Thoracic aorta (tissue), 2 donors: Measurements from ENCODE around the gene LY86. TPM values are rescaled to one million over a fixed set of nuclear protein-coding genes. Genes with fewer than 3 reads are reported as not detected.

ENCODE experiments used
- ATAC-seq: fragments of 150-250 bp; one replicate; pipeline ENCODE4 v1.8.0; 2017; ENCODE audit warnings: low read depth; ENCODE audit not compliant: insufficient number of reproducible peaks, low FRiP score
- DNase-seq: peaks from one replicate; pipeline ENCODE4 v3.0.0-alpha.2; 2020; ENCODE audit warnings: low spot score
- H3K27ac ChIP-seq, 2 donors: fragments of 200-600 bp; sonication (generic); 1 replicate in 1 of 2; 2 replicates in 1 of 2; pipeline ENCODE4 v1.5.1; 2016; ENCODE audit warnings: mild to moderate bottlenecking in 2 of 2, moderate library complexity in 2 of 2
- H3K27me3 ChIP-seq: fragments of 200-600 bp; sonication (generic); replicated peaks from 2 replicates; pipeline ENCODE4 v1.6.0; 2016; ENCODE audit warnings: mild to moderate bottlenecking; ENCODE audit not compliant: insufficient read depth
- H3K36me3 ChIP-seq: fragments of 200-600 bp; sonication (generic); one replicate; pipeline ENCODE4 v1.5.1; 2016
- H3K4me1 ChIP-seq, 2 donors: fragments of 200-600 bp; sonication (generic); 1 replicate in 1 of 2; 2 replicates in 1 of 2; pipeline versions ENCODE4 v1.5.1 to v1.6.0; 2016; ENCODE audit warnings: low read depth in 2 of 2, mild to moderate bottlenecking in 1 of 2; ENCODE audit not compliant: control insufficient read depth in 1 of 2
- H3K4me3 ChIP-seq: fragments of 200-600 bp; sonication (generic); 2 replicates; pipeline ENCODE4 v1.5.1; 2016; ENCODE audit warnings: mild to moderate bottlenecking
- H3K9me3 ChIP-seq: fragments of 200-600 bp; sonication (generic); 2 replicates; pipeline ENCODE4 v1.5.1; 2016
- total RNA-seq, 2 donors: library from RNA; depleted of rRNA; stranded (reverse); fragments of >200 nt; gene quantifications; one replicate each; pipeline versions ENCODE4 v1.1.0 to v1.2.3, GENCODE V29; 2016
- TF ChIP-seq, protein P1 (sequence below): fragments of 200-600 bp; sonication (generic); IDR thresholded peaks from one replicate; pipeline ENCODE4 v1.5.1; 2019; ENCODE audit warnings: antibody characterized with exemption

Gene LY86
- total RNA-seq, 2 donors from 2014 or later, result 4.5 to 6.5 TPM

DNA sequence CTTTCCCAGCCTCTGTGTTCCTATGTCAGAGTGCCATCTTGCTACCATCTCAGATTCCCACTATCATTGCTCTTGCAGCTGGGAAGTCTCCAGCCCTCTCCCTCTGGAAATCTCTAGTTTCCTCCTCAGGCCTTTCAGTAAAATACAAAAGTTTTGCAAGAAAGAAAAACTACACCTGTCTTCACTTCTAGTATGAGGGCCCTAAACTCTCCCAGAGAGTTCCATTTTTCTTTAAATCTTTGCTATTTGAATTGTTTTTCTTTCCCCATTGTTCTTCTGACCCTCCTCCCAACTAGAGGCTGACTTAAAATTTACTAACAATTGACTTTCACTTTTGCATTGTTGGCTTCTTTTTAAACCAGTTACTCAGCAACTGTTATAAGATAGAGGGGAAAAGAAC lies 62.8 kb downstream of the LY86 start:
- no peak for DNase-seq
- H3K9me3 ChIP-seq, result no peaks in the 10 kb centered on the region
- TF ChIP-seq, protein P1, sequence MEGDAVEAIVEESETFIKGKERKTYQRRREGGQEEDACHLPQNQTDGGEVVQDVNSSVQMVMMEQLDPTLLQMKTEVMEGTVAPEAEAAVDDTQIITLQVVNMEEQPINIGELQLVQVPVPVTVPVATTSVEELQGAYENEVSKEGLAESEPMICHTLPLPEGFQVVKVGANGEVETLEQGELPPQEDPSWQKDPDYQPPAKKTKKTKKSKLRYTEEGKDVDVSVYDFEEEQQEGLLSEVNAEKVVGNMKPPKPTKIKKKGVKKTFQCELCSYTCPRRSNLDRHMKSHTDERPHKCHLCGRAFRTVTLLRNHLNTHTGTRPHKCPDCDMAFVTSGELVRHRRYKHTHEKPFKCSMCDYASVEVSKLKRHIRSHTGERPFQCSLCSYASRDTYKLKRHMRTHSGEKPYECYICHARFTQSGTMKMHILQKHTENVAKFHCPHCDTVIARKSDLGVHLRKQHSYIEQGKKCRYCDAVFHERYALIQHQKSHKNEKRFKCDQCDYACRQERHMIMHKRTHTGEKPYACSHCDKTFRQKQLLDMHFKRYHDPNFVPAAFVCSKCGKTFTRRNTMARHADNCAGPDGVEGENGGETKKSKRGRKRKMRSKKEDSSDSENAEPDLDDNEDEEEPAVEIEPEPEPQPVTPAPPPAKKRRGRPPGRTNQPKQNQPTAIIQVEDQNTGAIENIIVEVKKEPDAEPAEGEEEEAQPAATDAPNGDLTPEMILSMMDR, result no peak
- H3K27me3 ChIP-seq, result no peaks in the 10 kb centered on the region
- ATAC-seq, result no peak
- H3K36me3 ChIP-seq, result no peaks in the 10 kb centered on the region
- peaks cover 0 to 4% of the 10 kb centered on the region in 2 donors for H3K4me1 ChIP-seq
- no peak overlapping the region for H3K4me3 ChIP-seq
- H3K27ac ChIP-seq, result no peak overlapping the region

DNA sequence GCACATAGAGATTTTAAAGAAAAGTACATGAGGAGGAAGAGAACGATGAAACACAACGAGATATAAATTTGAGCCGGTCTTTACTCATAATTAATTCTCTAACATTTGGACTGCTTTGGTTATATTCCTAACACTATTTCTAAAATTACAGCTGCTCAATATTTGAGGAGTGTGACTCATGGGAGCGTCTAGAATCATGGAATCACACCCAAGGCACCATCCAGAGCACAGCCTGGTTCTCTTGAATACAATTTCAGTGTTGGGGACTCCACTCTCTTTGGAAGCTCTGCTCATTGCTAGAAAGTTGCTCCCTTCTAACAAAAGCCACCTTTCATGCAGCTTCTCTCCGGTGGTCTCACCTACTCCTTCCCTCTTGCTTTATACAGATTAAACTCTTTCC lies 64.4 kb downstream of the LY86 start:
- TF ChIP-seq, protein P1, result no peak
- DNase-seq, result no peak
- Histone ChIP-seq H3K36me3 (no peaks in the 10 kb centered on the region), H3K4me3 (no peak overlapping the region), H3K4me1 (peaks cover 0 to 4% of the 10 kb centered on the region in 2 donors), H3K27ac (no peak overlapping the region), H3K9me3 (no peaks in the 10 kb centered on the region), H3K27me3 (no peaks in the 10 kb centered on the region)
- no peak for ATAC-seq

DNA sequence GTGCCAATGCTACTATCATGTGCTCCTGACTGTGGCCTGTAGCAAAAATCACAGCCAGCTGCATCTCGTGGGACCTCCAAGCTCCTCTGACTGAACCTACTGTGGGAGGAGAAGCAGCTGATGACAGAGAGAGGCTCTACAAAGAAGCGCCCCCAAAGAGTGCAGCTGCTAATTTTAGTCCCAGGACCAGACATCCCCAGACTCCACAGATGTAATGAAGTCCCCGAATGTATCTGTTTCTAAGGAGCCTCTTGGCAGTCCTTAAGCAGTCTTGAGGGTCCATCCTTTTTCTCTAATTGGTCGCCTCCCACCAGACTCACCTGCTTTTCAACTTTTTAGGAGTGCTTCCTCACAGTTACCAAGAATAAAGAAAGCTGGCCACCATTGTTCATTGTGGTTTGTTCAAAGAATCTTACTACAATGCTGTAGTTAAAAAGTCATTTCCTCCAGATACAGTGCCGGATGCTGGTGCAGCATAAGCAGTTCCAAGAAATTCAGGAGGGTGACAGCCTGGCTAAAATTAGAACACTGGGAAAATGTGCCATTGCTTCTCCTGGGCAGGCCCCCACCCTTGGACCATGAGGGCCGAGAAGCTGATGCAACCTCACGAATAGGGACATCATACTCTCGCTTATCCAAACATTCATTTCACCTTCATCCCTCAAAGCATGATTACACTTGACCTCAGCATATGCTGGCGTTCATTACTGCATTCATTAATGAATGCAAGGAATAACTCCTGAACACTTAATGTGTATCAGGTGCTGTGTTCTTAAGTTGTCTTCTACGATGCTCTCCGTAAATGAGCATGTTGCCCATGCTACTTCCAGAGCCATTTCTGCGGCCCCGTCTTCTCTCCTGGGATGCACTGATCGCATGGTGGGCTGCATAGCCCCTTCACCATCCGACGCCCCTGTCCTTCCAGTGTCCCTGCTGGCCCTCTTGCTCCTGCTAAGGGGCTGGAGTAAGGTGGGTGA lies 66.4 kb downstream of the LY86 start:
- no peaks in the 10 kb centered on the region for H3K36me3 ChIP-seq
- H3K27me3 ChIP-seq, result no peaks in the 10 kb centered on the region
- peaks cover 0 to 4% of the 10 kb centered on the region in 2 donors for H3K4me1 ChIP-seq
- H3K9me3 ChIP-seq, result no peaks in the 10 kb centered on the region
- no peak overlapping the region for H3K27ac ChIP-seq
- TF ChIP-seq, protein P1, result no peak
- ATAC-seq (no peak), DNase-seq (no peak)
- no peak overlapping the region for H3K4me3 ChIP-seq

DNA sequence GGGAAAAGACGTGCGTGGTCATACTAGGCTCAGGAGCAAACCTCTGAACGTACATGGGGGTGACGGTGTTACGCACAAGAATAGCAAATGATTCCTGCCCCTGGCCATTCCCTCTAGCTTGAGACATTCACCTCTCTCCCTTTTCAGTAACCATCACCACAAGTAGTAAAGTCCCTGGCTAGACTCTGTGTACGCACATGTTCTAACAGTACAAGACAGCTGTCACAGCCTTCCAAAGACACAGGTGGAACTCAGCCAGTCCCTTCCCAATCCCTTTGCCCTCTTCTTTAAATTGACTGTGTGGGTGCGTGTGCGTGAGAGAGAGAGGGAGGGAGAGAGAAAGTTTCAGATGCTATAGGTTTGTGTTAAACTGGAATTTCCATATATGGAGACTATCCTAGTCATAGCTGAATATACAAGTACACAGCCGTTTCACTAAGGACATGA lies 67.3 kb downstream of the LY86 start:
- H3K27me3 ChIP-seq, result no peaks in the 10 kb centered on the region
- H3K36me3 ChIP-seq, result no peaks in the 10 kb centered on the region
- no peak for ATAC-seq
- H3K27ac ChIP-seq, result no peak overlapping the region
- no peaks in the 10 kb centered on the region for H3K9me3 ChIP-seq
- TF ChIP-seq, protein P1, result no peak
- no peak overlapping the region for H3K4me3 ChIP-seq
- H3K4me1 ChIP-seq, result peaks cover 0 to 4% of the 10 kb centered on the region in 2 donors
- no peak for DNase-seq

DNA sequence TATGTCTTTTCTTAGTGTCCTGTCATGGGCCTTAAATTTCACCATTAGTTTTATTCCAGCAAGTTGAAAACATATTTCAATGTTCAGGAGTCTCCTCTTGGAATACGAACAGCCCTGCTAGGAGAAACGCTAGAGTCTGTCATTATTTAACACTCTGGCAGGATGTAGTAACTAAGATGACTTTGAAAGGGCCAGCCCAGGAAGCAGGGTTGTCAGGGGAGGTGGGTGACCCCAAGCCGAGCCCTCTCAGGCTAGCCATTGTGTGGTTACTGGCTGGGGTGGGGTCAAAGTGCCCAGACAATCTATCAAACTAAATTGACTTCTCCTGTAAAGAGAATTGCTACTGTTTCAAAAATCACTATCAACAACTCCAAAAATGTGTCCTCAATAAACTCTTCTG lies 67.8 kb downstream of the LY86 start:
- ATAC-seq (no peak), DNase-seq (no peak)
- Histone ChIP-seq H3K27ac (no peak overlapping the region), H3K9me3 (no peaks in the 10 kb centered on the region), H3K4me3 (no peak overlapping the region), H3K4me1 (peaks cover 0 to 4% of the 10 kb centered on the region in 2 donors), H3K27me3 (no peaks in the 10 kb centered on the region), H3K36me3 (no peaks in the 10 kb centered on the region)
- TF ChIP-seq, protein P1, result no peak
